Pancreas (tissue), 10 donors: Measurements from ENCODE around the gene NEK5. TPM values are rescaled to one million over a fixed set of nuclear protein-coding genes. Genes with fewer than 3 reads are reported as not detected.

ENCODE experiments used
- ATAC-seq, 4 donors: fragments of 200-7000 bp; cut with Tn5 transposase; one replicate each; pipeline versions ENCODE4 v1.8.0 to v1.9.1; 2020; ENCODE audit warnings: mild to moderate bottlenecking in 4 of 4, moderate library complexity in 4 of 4
- DNase-seq, 6 donors: peaks; one replicate each; pipeline ENCODE4 v3.0.0-alpha.2; 2020
- FAIRE-seq: peaks from 2 replicates; lab custom pipeline; 2012; peaks lifted over from hg19 to GRCh38; lab: Jason Lieb, UNC
- H3K27ac ChIP-seq, 4 donors: fragments of 200-600 bp; sonication (generic); 1 replicate in 3 of 4; 2 replicates in 1 of 4; pipeline versions ENCODE4 v1.5.0 to v1.8.0; 2020
- H3K27me3 ChIP-seq, 4 donors: fragments of 200-600 bp; one replicate each; pipeline ENCODE4 v1.8.0; 2021
- H3K36me3 ChIP-seq, 3 donors: fragments of 200-600 bp; sonication (generic) in 1 of 3; one replicate each; pipeline versions ENCODE4 v1.5.0 to v1.8.0; 2020 to 2021
- H3K4me1 ChIP-seq, 3 donors: fragments of 200-600 bp; one replicate each; pipeline ENCODE4 v1.8.0; 2021
- H3K4me3 ChIP-seq, 4 donors: fragments of 200-600 bp; sonication (generic) in 2 of 4; one replicate each; pipeline versions ENCODE4 v1.5.0 to v1.8.0; 2020 to 2021
- H3K9me3 ChIP-seq, 4 donors: fragments of 200-600 bp; one replicate each; pipeline ENCODE4 v1.8.0; 2021
- WGBS, 2 donors: extraction: QIAGEN DNeasy Blood & Tissue Kit; methylation state at CpG; one replicate each; pipeline ENCODE4 v1.1.7; 2013; 5-methylcytosine and 5-hydroxymethylcytosine counted together
- intact Hi-C, 3 donors: fragments of 100-400 bp; cut with DNase I; formaldehyde crosslinking; loops; one replicate each; pipeline versions ENCODE4 v1.11.1 to v1.14.2; 2022
- polyA plus RNA-seq, 2 donors: library from polyadenylated mRNA; stranded (reverse); fragments of 200-250 nt; gene quantifications; one replicate each; pipeline ENCODE4 v1.2.3, GENCODE V29; 2013
- total RNA-seq, 6 donors: library from RNA; stranded (reverse); fragmentation: NEBNext Ultra II Directional in 4 of 6; extraction: Animal tissue kit (Norgen Biotek cat#: 25700) in 4 of 6; gene quantifications; one replicate each; pipeline versions ENCODE4 v1.2.1 to v1.2.4, GENCODE V29; 2021 to 2023
- TF ChIP-seq, protein P1 (sequence below), 4 donors: fragments of 200-600 bp; sonication (generic) in 3 of 4; IDR thresholded peaks; one replicate each; pipeline versions ENCODE4 v1.5.0 to v1.8.0; 2021; ENCODE audit warnings: antibody characterized with exemption in 4 of 4
- donor health status: healthy with polysubstance abuse.
- donor health status: DM: no; HTN: no; CAD: no; lungs with moderate emphysema.
- donor health status: DM: no; HTN: no; CAD: no.
- donor health status: control.
- donor health status: control.
- donor health status: Bipolar disorder and iron deficiency.
- donor health status: DM: yes; HTN: yes; CAD: no.
- donor health status: DM: no; HTN: no; CAD: no.
- donor health status: DM: no; HTN: no; CAD: no.
- donor health status: DM: yes; HTN: yes; CAD: no.

NEK5 gene
- total and polyA plus RNA-seq, 8 donors, result 0.09 to 0.50 (median 0.19) TPM

- ATAC-seq (no peak), FAIRE-seq (no peak), DNase-seq (no peak)
- TF ChIP-seq, protein P1, sequence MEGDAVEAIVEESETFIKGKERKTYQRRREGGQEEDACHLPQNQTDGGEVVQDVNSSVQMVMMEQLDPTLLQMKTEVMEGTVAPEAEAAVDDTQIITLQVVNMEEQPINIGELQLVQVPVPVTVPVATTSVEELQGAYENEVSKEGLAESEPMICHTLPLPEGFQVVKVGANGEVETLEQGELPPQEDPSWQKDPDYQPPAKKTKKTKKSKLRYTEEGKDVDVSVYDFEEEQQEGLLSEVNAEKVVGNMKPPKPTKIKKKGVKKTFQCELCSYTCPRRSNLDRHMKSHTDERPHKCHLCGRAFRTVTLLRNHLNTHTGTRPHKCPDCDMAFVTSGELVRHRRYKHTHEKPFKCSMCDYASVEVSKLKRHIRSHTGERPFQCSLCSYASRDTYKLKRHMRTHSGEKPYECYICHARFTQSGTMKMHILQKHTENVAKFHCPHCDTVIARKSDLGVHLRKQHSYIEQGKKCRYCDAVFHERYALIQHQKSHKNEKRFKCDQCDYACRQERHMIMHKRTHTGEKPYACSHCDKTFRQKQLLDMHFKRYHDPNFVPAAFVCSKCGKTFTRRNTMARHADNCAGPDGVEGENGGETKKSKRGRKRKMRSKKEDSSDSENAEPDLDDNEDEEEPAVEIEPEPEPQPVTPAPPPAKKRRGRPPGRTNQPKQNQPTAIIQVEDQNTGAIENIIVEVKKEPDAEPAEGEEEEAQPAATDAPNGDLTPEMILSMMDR (IDR thresholded peaks at IDR 0.05), result no peak
- Histone ChIP-seq H3K4me3 (no peak overlapping the region), H3K36me3 (no peaks in the 10 kb centered on the region), H3K9me3 (no peaks in the 10 kb centered on the region), H3K27ac (peak overlapping the region in 1 of 4 donors; percentile 53), H3K27me3 (no peaks in the 10 kb centered on the region), H3K4me1 (peaks cover 18 to 30% (median 19%) of the 10 kb centered on the region in 3 donors)
- intact Hi-C loops, result loop anchor here in 2 of 3 donors (10.0 kb wide), 1 partner anchor 125 kb away; the partner anchor contains the start of gene NEK5 (in 2 of the 2)
- WGBS, 2 donors, result 56 to 77% methylated on average over 1 of the region's 1 CpG
These were observed 129.0 kb downstream of the NEK5 start for GRCh38 chr13:51999921-52000320.

- FAIRE-seq, result no peak
- Histone ChIP-seq H3K27me3 (no peaks in the 10 kb centered on the region), H3K9me3 (no peaks in the 10 kb centered on the region), H3K4me1 (peaks cover 18 to 34% (median 22%) of the 10 kb centered on the region in 3 donors), H3K36me3 (no peaks in the 10 kb centered on the region), H3K4me3 (no peak overlapping the region), H3K27ac (peak overlapping the region in 2 of 4 donors; percentile 24 to 53)
- peak; percentile 62 to 78 (median 67) for DNase-seq
- TF ChIP-seq, protein P1 (IDR thresholded peaks at IDR 0.05), result no peak
- ATAC-seq, result peak; percentile 38 to 58 (median 46)
- WGBS, 2 donors, result 16 to 19% methylated on average over 13 of the region's 13 CpGs
- intact Hi-C loops, result no loop called here
These were observed 129.4 kb downstream of the NEK5 start for GRCh38 chr13:51999510-51999911.

DNA sequence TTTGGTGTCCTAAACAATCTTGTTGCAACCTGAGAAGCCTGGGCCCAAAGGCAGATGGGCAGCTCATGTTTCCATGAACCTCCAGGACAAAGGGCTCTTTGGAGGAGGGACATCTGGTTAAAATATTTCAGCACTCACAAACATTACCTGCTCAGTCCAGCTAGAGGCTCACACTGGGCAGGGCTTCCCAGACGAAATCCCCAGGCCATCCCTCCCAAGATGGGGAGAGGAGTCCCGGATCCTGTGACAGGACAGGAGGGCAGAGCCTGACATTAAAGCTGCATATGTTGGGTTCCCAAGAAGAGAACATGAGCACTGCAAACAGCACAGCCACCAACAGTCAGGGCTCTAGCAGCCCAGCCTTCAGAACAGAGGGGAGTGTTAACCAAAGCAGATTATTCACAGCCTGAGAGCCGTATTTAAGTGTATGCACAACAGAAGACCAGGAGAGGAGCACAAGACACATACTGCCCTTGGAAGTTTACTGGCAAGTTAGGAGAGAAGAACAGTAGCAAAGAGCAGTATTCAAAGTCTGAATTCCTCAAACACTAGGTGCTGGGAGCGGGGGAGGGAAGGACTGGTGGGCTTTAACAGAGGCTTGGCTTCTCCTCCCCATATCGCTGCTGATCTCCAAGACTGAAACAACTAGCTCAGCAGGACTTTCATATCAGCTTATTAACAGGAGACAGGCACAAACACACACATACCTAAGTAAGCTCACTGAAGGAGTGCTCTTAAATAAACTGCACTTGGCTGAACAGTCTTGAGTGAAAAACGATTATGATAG is 130.0 kb downstream of the NEK5 start:
- H3K36me3 ChIP-seq, result no peaks in the 10 kb centered on the region
- H3K4me1 ChIP-seq, result peaks cover 18 to 34% (median 23%) of the 10 kb centered on the region in 3 donors
- no peak overlapping the region for H3K4me3 ChIP-seq
- FAIRE-seq, result no peak
- H3K27ac ChIP-seq, result peak overlapping the region in 2 of 4 donors; percentile 24 to 53
- peak in 2 of 4 donors; percentile 0 to 1 for ATAC-seq
- no peak for DNase-seq
- H3K9me3 ChIP-seq, result no peaks in the 10 kb centered on the region
- WGBS, 2 donors, result 17 to 26% methylated on average over 6 of the region's 6 CpGs
- TF ChIP-seq, protein P1 (IDR thresholded peaks at IDR 0.05), result no peak
- no peaks in the 10 kb centered on the region for H3K27me3 ChIP-seq
- intact Hi-C loops, result no loop called here

GRCh38 chr13:51997641-51998330 is 131.1 kb downstream of the NEK5 start:
- Histone ChIP-seq H3K9me3 (no peaks in the 10 kb centered on the region), H3K4me3 (no peak overlapping the region), H3K27me3 (no peaks in the 10 kb centered on the region), H3K4me1 (peaks cover 18 to 34% (median 23%) of the 10 kb centered on the region in 3 donors), H3K36me3 (no peaks in the 10 kb centered on the region), H3K27ac (no peak overlapping the region)
- no peak for FAIRE-seq
- TF ChIP-seq, protein P1 (IDR thresholded peaks at IDR 0.05), result no peak
- WGBS, 2 donors, result 64 to 66% methylated on average over 8 of the region's 8 CpGs
- intact Hi-C loops, result no loop called here
- peak in 2 of 4 donors; percentile 3 to 8 for ATAC-seq
- DNase-seq, result peak in 1 of 6 donors; percentile 32
